ENCODE measurements around the gene SEBOX.
A peak's percentile ranks its signal among the peaks of the same experiment; 100 is the strongest.

SEBOX gene

GRCh38 chr17:28364665-28365363, at the start of gene SEBOX:
Gene SEBOX, minus strand, starts transcription at chr17:28365199. Its CDS starts 48 bp downstream, at chr17:28365151.
- no peak for DNase-seq

GRCh38 chr17:28413804-28414203, 48.8 kb upstream of the SEBOX start:
- no peak for DNase-seq

- no peak for DNase-seq
These were observed 47.1 kb upstream of the SEBOX start for GRCh38 chr17:28412099-28412498.

- no peak for DNase-seq
These were observed 42.9 kb upstream of the SEBOX start for GRCh38 chr17:28407974-28408306.

- peak; percentile 45 for DNase-seq
These were observed 42.4 kb upstream of the SEBOX start for GRCh38 chr17:28407130-28407973.

GRCh38 chr17:28406473-28406814, 41.4 kb upstream of the SEBOX start:
- DNase-seq = peak; percentile 60

- peak; percentile 63 for DNase-seq
These were observed 40.9 kb upstream of the SEBOX start, which contains the start of gene SLC46A1 for GRCh38 chr17:28405632-28406472. Gene SLC46A1, minus strand, starts transcription at chr17:28406212. Its CDS starts 98 bp downstream, at chr17:28406114.

GRCh38 chr17:28404812-28405570, 40.0 kb upstream of the SEBOX start:
- DNase-seq = no peak

- DNase-seq = no peak
These were observed 39.4 kb upstream of the SEBOX start for GRCh38 chr17:28404461-28404811.

GRCh38 chr17:28404007-28404406, 39.0 kb upstream of the SEBOX start:
- no peak for DNase-seq

GRCh38 chr17:28402844-28403243, 37.8 kb upstream of the SEBOX start:
- no peak for DNase-seq

GRCh38 chr17:28402224-28402630, 37.2 kb upstream of the SEBOX start:
- peak; percentile 15 for DNase-seq

- no peak for DNase-seq
These were observed 34.8 kb upstream of the SEBOX start for GRCh38 chr17:28399808-28400207.

GRCh38 chr17:28398280-28398981, 33.4 kb upstream of the SEBOX start:
- no peak for DNase-seq

GRCh38 chr17:28397687-28398279, 32.8 kb upstream of the SEBOX start:
- no peak for DNase-seq

GRCh38 chr17:28397275-28397674, 32.3 kb upstream of the SEBOX start:
- DNase-seq = no peak

GRCh38 chr17:28396635-28397239, 31.7 kb upstream of the SEBOX start:
- no peak for DNase-seq

- no peak for DNase-seq
These were observed 31.0 kb upstream of the SEBOX start for GRCh38 chr17:28395968-28396367.

- no peak for DNase-seq
These were observed 30.4 kb upstream of the SEBOX start for GRCh38 chr17:28395426-28395825.

GRCh38 chr17:28394337-28395116, 29.5 kb upstream of the SEBOX start:
- no peak for DNase-seq

Data from NCI-H510A (cell line).